Measurements from ENCODE around the gene ATL2.

- TF ChIP-seq MYC (IDR thresholded peaks at IDR 0.05; ENCODE audit: low read depth, low read length): no peak
- TF ChIP-seq CTCF (IDR thresholded peaks at IDR 0.05; ENCODE audit: extremely low read depth in 1 of 2, insufficient read depth in 1 of 2, low read depth in 1 of 2, low read length in 2 of 2): no peak
- no peak for TF ChIP-seq EZH2 (IDR thresholded peaks at IDR 0.05; ENCODE audit: borderline replicate concordance, low read depth, low read length, severe bottlenecking)
- TF ChIP-seq POLR2A (IDR thresholded peaks at IDR 0.05; ENCODE audit: low read depth, low read length): no peak
- no peak for TF ChIP-seq GATA2 (IDR thresholded peaks at IDR 0.05; ENCODE audit: insufficient read depth, insufficient read length, low read depth, low read length)
Measured at GRCh38 chr2:38390947-38391346, 13.9 kb upstream of the ATL2 start.
